GM23248 (cell line): Measurements from ENCODE around the gene ADNP2. TPM values are rescaled to one million over a fixed set of nuclear protein-coding genes. Genes with fewer than 3 reads are reported as not detected.
"Not testable (repeated sequence)": the region's sequence is repeated elsewhere in the genome, so short reads cannot be mapped to it uniquely, and the experiment has no call there.

ENCODE experiments used
- DNase-seq: peaks from one replicate; pipeline ENCODE4 v3.0.0-alpha.2; 2015
- H2AFZ ChIP-seq: fragments of 200-600 bp; sonication (generic); 2 replicates; pipeline ENCODE4 v1.6.1; 2016; ENCODE audit warnings: antibody characterized with exemption
- H3F3A ChIP-seq: fragments of 200-600 bp; sonication (generic); 2 replicates; pipeline ENCODE4 v1.6.1; 2016; ENCODE audit warnings: mild to moderate bottlenecking, antibody characterized with exemption, mixed run types; ENCODE audit not compliant: insufficient read depth
- H3K27ac ChIP-seq: fragments of 200-600 bp; sonication (generic); 2 replicates; pipeline ENCODE4 v1.5.1; 2016; ENCODE audit warnings: mild to moderate bottlenecking
- H3K27me3 ChIP-seq: fragments of 200-600 bp; sonication (generic); replicated peaks from 2 replicates; pipeline ENCODE4 v1.6.1; 2016; ENCODE audit warnings: mild to moderate bottlenecking; ENCODE audit not compliant: insufficient read depth
- H3K36me3 ChIP-seq: fragments of 200-600 bp; sonication (generic); 2 replicates; pipeline ENCODE4 v1.6.1; 2016; ENCODE audit warnings: low read depth, mild to moderate bottlenecking
- H3K4me1 ChIP-seq: fragments of 200-600 bp; sonication (generic); 2 replicates; pipeline ENCODE4 v1.6.1; 2016; ENCODE audit warnings: mild to moderate bottlenecking; ENCODE audit not compliant: insufficient read depth
- H3K4me2 ChIP-seq: fragments of 200-600 bp; sonication (generic); one replicate; pipeline ENCODE4 v1.6.1; 2016; ENCODE audit warnings: mild to moderate bottlenecking; ENCODE audit not compliant: unreplicated experiment
- H3K4me3 ChIP-seq: fragments of 200-600 bp; sonication (generic); 2 replicates; pipeline ENCODE4 v1.5.1; 2016; ENCODE audit warnings: mild to moderate bottlenecking
- H3K79me2 ChIP-seq: fragments of 200-600 bp; sonication (generic); 2 replicates; pipeline ENCODE4 v1.6.1; 2016; ENCODE audit warnings: mild to moderate bottlenecking; ENCODE audit not compliant: insufficient read depth
- H3K9ac ChIP-seq: fragments of 200-600 bp; sonication (generic); 2 replicates; pipeline ENCODE4 v1.6.1; 2016; ENCODE audit warnings: mild to moderate bottlenecking
- H3K9me2 ChIP-seq: fragments of 200-600 bp; sonication (generic); 2 replicates; pipeline ENCODE4 v1.6.1; 2016; ENCODE audit warnings: mixed run types, mild to moderate bottlenecking, moderate library complexity; ENCODE audit not compliant: insufficient read depth
- H3K9me3 ChIP-seq: fragments of 200-600 bp; sonication (generic); one replicate; pipeline ENCODE4 v1.6.1; 2017; ENCODE audit warnings: low read depth
- H4K20me1 ChIP-seq: fragments of 200-600 bp; sonication (generic); 2 replicates; pipeline ENCODE4 v1.6.0; 2016; ENCODE audit not compliant: insufficient read depth
- EZH2 ChIP-seq: fragments of 200-600 bp; sonication (generic); IDR thresholded peaks from 2 replicates; pipeline ENCODE4 v1.6.1; 2018; ENCODE audit warnings: antibody characterized with exemption, mild to moderate bottlenecking; ENCODE audit not compliant: insufficient read depth, poor library complexity, severe bottlenecking
- EZH2phosphoT487 ChIP-seq: fragments of 200-600 bp; sonication (generic); IDR thresholded peaks from 2 replicates; pipeline ENCODE4 v1.6.1; 2018; ENCODE audit warnings: antibody characterized with exemption, moderate library complexity, mild to moderate bottlenecking, low read depth; ENCODE audit not compliant: insufficient read depth
- WGBS, 2 experiments: methylation state at CpG; one replicate each; pipeline ENCODE4 v1.1.6; 2015 to 2017; ENCODE audit warnings: low lambda C conversion rate in 2 of 2, low coverage in 1 of 2; ENCODE audit errors: missing lambda C conversion rate in 2 of 2; 5-methylcytosine and 5-hydroxymethylcytosine counted together
- in situ Hi-C: fragments of 300-500 bp; cut with MboI; formaldehyde crosslinking; loops from 2 replicates; pipeline ENCODE4 v1.15.0; 2020
- polyA plus RNA-seq: library from polyadenylated mRNA; unstranded; fragments of >200 nt; fragmentation: Nextera tagmentation; extraction: Ambion mirVana; gene quantifications from 2 replicates; pipeline ENCODE4 v1.2.1, GENCODE V29; 2016
- total RNA-seq: library from RNA; depleted of rRNA; stranded (reverse); fragments of >200 nt; shearing (Covaris generic); gene quantifications from 2 replicates; pipeline ENCODE4 v1.2.3, GENCODE V29; 2014

ADNP2 gene
- total and polyA plus RNA-seq, 2 experiments from 2014 or later: 3.5 to 14.3 TPM

GRCh38 chr18:80158365-80158764 is 49.3 kb downstream of the ADNP2 start:
- H4K20me1 ChIP-seq: no peaks in the 10 kb centered on the region
- DNase-seq: no peak
- no peaks in the 10 kb centered on the region for H3K4me1 ChIP-seq
- WGBS, 2 experiments: 60 to 68% methylated on average over 5 of the region's 5 CpGs
- H3K4me2 ChIP-seq: no peak overlapping the region
- H3K4me3 ChIP-seq: no peak overlapping the region
- TF ChIP-seq EZH2phosphoT487: no peak
- TF ChIP-seq EZH2: no peak
- in situ Hi-C loops: no loop called here
- no peaks in the 10 kb centered on the region for H3K27me3 ChIP-seq
- H3K27ac ChIP-seq: no peak overlapping the region
- H3F3A ChIP-seq: no peaks in the 10 kb centered on the region
- H2AFZ ChIP-seq: no peak overlapping the region
- no peak overlapping the region for H3K9ac ChIP-seq
- H3K9me2 ChIP-seq: no peaks in the 10 kb centered on the region
- no peaks in the 10 kb centered on the region for H3K36me3 ChIP-seq
- H3K9me3 ChIP-seq: no peaks in the 10 kb centered on the region
- H3K79me2 ChIP-seq: no peaks in the 10 kb centered on the region

GRCh38 chr18:80159713-80160636 is 50.9 kb downstream of the ADNP2 start:
- no peaks in the 10 kb centered on the region for H3K36me3 ChIP-seq
- H3K4me1 ChIP-seq: no peaks in the 10 kb centered on the region
- 85 to 87% methylated on average over 68 to 109 of the region's 109 CpGs for WGBS, 2 experiments
- no peak overlapping the region for H3K9ac ChIP-seq
- TF ChIP-seq EZH2phosphoT487: no peak
- TF ChIP-seq EZH2: no peak
- no peaks in the 10 kb centered on the region for H4K20me1 ChIP-seq
- no peaks in the 10 kb centered on the region for H3K9me3 ChIP-seq
- no peak overlapping the region for H3K4me3 ChIP-seq
- in situ Hi-C loops: no loop called here
- H2AFZ ChIP-seq: no peak overlapping the region
- no peaks in the 10 kb centered on the region for H3F3A ChIP-seq
- H3K27ac ChIP-seq: no peak overlapping the region
- no peaks in the 10 kb centered on the region for H3K79me2 ChIP-seq
- H3K27me3 ChIP-seq: no peaks in the 10 kb centered on the region
- H3K4me2 ChIP-seq: no peak overlapping the region
- peak; percentile 20 for DNase-seq
- H3K9me2 ChIP-seq: no peaks in the 10 kb centered on the region

- no peaks in the 10 kb centered on the region for H3K27me3 ChIP-seq
- no peaks in the 10 kb centered on the region for H3K9me3 ChIP-seq
- H3F3A ChIP-seq: no peaks in the 10 kb centered on the region
- no peaks in the 10 kb centered on the region for H3K4me1 ChIP-seq
- in situ Hi-C loops: no loop called here
- H3K4me2 ChIP-seq: no peak overlapping the region
- H3K9ac ChIP-seq: no peak overlapping the region
- no peaks in the 10 kb centered on the region for H3K36me3 ChIP-seq
- no peak for DNase-seq
- no peaks in the 10 kb centered on the region for H4K20me1 ChIP-seq
- WGBS, 2 experiments: 63 to 69% methylated on average over 7 of the region's 7 CpGs
- H3K9me2 ChIP-seq: no peaks in the 10 kb centered on the region
- H2AFZ ChIP-seq: no peak overlapping the region
- no peak overlapping the region for H3K27ac ChIP-seq
- no peak overlapping the region for H3K4me3 ChIP-seq
- TF ChIP-seq EZH2 (no peak), EZH2phosphoT487 (no peak)
- H3K79me2 ChIP-seq: no peaks in the 10 kb centered on the region
These were observed 52.8 kb downstream of the ADNP2 start for GRCh38 chr18:80161781-80162417.

GRCh38 chr18:80163183-80163582 is 54.1 kb downstream of the ADNP2 start:
- no peak overlapping the region for H3K4me3 ChIP-seq
- H3K27ac ChIP-seq: no peak overlapping the region
- no peak overlapping the region for H3K4me2 ChIP-seq
- H4K20me1 ChIP-seq: no peaks in the 10 kb centered on the region
- DNase-seq: no peak
- H3F3A ChIP-seq: no peaks in the 10 kb centered on the region
- no peaks in the 10 kb centered on the region for H3K4me1 ChIP-seq
- no peak overlapping the region for H3K9ac ChIP-seq
- no peaks in the 10 kb centered on the region for H3K27me3 ChIP-seq
- in situ Hi-C loops: no loop called here
- H3K9me2 ChIP-seq: no peaks in the 10 kb centered on the region
- 92 to 94% methylated on average over 7 of the region's 7 CpGs for WGBS, 2 experiments
- no peaks in the 10 kb centered on the region for H3K36me3 ChIP-seq
- TF ChIP-seq EZH2 (no peak), EZH2phosphoT487 (no peak)
- no peak overlapping the region for H2AFZ ChIP-seq
- H3K9me3 ChIP-seq: no peaks in the 10 kb centered on the region
- no peaks in the 10 kb centered on the region for H3K79me2 ChIP-seq

GRCh38 chr18:80164727-80165355 is 55.8 kb downstream of the ADNP2 start:
- H3K9me3 ChIP-seq, H3K4me3 ChIP-seq, H3K27me3 ChIP-seq, H2AFZ ChIP-seq, H3F3A ChIP-seq, DNase-seq, H4K20me1 ChIP-seq, H3K4me2 ChIP-seq, in situ Hi-C loops, H3K27ac ChIP-seq, H3K79me2 ChIP-seq, H3K9ac ChIP-seq, H3K4me1 ChIP-seq, H3K9me2 ChIP-seq, H3K36me3 ChIP-seq: not testable (repeated sequence)
- 92 to 94% methylated on average over 9 of the region's 9 CpGs for WGBS, 2 experiments
